GM23338 (cell line): Measurements from ENCODE around the gene MCTP2. TPM values are rescaled to one million over a fixed set of nuclear protein-coding genes. Genes with fewer than 3 reads are reported as not detected.

Source experiments
- ATAC-seq: fragments of 200-7000 bp; cut with Tn5 transposase; 3 replicates; pipeline ENCODE4 v1.9.1; 2020
- DNase-seq: peaks from one replicate; pipeline ENCODE4 v3.0.0-alpha.2; 2015; ENCODE audit warnings: low spot score
- H2AFZ ChIP-seq: fragments of 200-600 bp; sonication (generic); 2 replicates; pipeline ENCODE4 v1.8.0; 2016; ENCODE audit warnings: antibody characterized with exemption, mild to moderate bottlenecking, moderate library complexity
- H3F3A ChIP-seq: fragments of 200-600 bp; sonication (generic); replicated peaks from 2 replicates; pipeline ENCODE4 v1.8.0; 2017; ENCODE audit warnings: antibody characterized with exemption, mixed run types, low read depth
- H3K27ac ChIP-seq: fragments of 200-600 bp; sonication (generic); 2 replicates; pipeline ENCODE4 v1.6.1; 2016; ENCODE audit warnings: low read depth
- H3K27me3 ChIP-seq: fragments of 200-600 bp; sonication (generic); 2 replicates; pipeline ENCODE4 v1.8.0; 2016; ENCODE audit warnings: mild to moderate bottlenecking, mixed run types, moderate library complexity; ENCODE audit not compliant: insufficient read depth
- H3K36me3 ChIP-seq: fragments of 200-600 bp; sonication (generic); 2 replicates; pipeline ENCODE4 v1.8.0; 2016; ENCODE audit warnings: mild to moderate bottlenecking; ENCODE audit not compliant: insufficient read depth
- H3K4me1 ChIP-seq: fragments of 200-600 bp; sonication (generic); 2 replicates; pipeline ENCODE4 v1.8.0; 2016; ENCODE audit warnings: mild to moderate bottlenecking, moderate library complexity; ENCODE audit not compliant: insufficient read depth
- H3K4me2 ChIP-seq: fragments of 200-600 bp; sonication (generic); 2 replicates; pipeline ENCODE4 v1.7.1; 2017; ENCODE audit warnings: mixed run types
- H3K4me3 ChIP-seq: fragments of 200-600 bp; sonication (generic); 2 replicates; pipeline ENCODE4 v1.6.1; 2016; ENCODE audit warnings: mixed run types
- H3K79me2 ChIP-seq: fragments of 200-600 bp; sonication (generic); replicated peaks from 2 replicates; pipeline ENCODE4 v1.8.0; 2017; ENCODE audit warnings: mild to moderate bottlenecking; ENCODE audit not compliant: insufficient read depth
- H3K9me2 ChIP-seq: fragments of 200-600 bp; sonication (generic); 2 replicates; pipeline ENCODE4 v1.8.0; 2017; ENCODE audit not compliant: insufficient read depth
- H4K20me1 ChIP-seq: fragments of 200-600 bp; sonication (generic); replicated peaks from 2 replicates; pipeline ENCODE4 v1.8.0; 2017; ENCODE audit warnings: mild to moderate bottlenecking; ENCODE audit not compliant: insufficient read depth
- H3K27ac Mint-ChIP-seq: 2 replicates; pipeline ENCODE4 v1.8.0; 2020; ENCODE audit warnings: inconsistent platforms, mild to moderate bottlenecking, moderate library complexity, mixed read lengths
- H3K27me3 Mint-ChIP-seq: 3 replicates; pipeline ENCODE4 v1.8.0; 2022; ENCODE audit warnings: low read depth, mild to moderate bottlenecking, moderate library complexity, mixed read lengths, inconsistent platforms; ENCODE audit not compliant: insufficient read depth, poor library complexity
- H3K36me3 Mint-ChIP-seq: 3 replicates; pipeline ENCODE4 v1.8.0; 2021; ENCODE audit warnings: low read depth, mild to moderate bottlenecking, inconsistent platforms, moderate library complexity, mixed read lengths
- H3K4me1 Mint-ChIP-seq: 3 replicates; pipeline ENCODE4 v1.8.0; 2020; ENCODE audit warnings: mild to moderate bottlenecking, inconsistent platforms, mixed read lengths
- H3K4me3 Mint-ChIP-seq: 3 replicates; pipeline ENCODE4 v1.8.0; 2021; ENCODE audit warnings: moderate library complexity, mild to moderate bottlenecking, inconsistent platforms, mixed read lengths
- H3K9me3 Mint-ChIP-seq: 3 replicates; pipeline ENCODE4 v1.8.0; 2020; ENCODE audit warnings: moderate library complexity, mild to moderate bottlenecking, inconsistent platforms, mixed read lengths
- CTCF ChIP-seq, 2 experiments: fragments of 200-600 bp in 1 of 2; sonication (generic) in 1 of 2; conservative IDR thresholded peaks; 2 replicates each; pipeline versions ENCODE4 v1.5.1 to v1.6.1; 2016 to 2017; ENCODE audit warnings: antibody characterized with exemption in 2 of 2, low read depth in 2 of 2, mild to moderate bottlenecking in 2 of 2, moderate library complexity in 1 of 2
- JUNB ChIP-seq: IDR thresholded peaks from one replicate; pipeline ENCODE4 v1.6.1; 2016; ENCODE audit warnings: antibody characterized with exemption; ENCODE audit not compliant: unreplicated experiment
- POLR2AphosphoS5 ChIP-seq: IDR thresholded peaks from 2 replicates; pipeline ENCODE4 v1.6.1; 2016; ENCODE audit warnings: antibody characterized with exemption, low read depth
- REST ChIP-seq: IDR thresholded peaks from one replicate; pipeline ENCODE4 v1.6.1; 2018; ENCODE audit warnings: antibody characterized with exemption; ENCODE audit not compliant: unreplicated experiment
- ZNF114 ChIP-seq: fragments of 250-450 bp; sonication (Bioruptor Pico); IDR thresholded peaks from 2 replicates; pipeline ENCODE4 v1.5.0; 2020; ENCODE audit warnings: mild to moderate bottlenecking, moderate library complexity
- ZNF462 ChIP-seq: fragments of 250-450 bp; sonication (Bioruptor Pico); IDR thresholded peaks from 2 replicates; pipeline ENCODE4 v1.5.0; 2020; ENCODE audit warnings: mild to moderate bottlenecking, moderate library complexity
- polyA plus RNA-seq: library from polyadenylated mRNA; unstranded; fragments of >200 nt; fragmentation: Nextera tagmentation; extraction: Ambion mirVana; gene quantifications from 2 replicates; pipeline ENCODE4 v1.2.1, GENCODE V29; 2016
- total RNA-seq: library from RNA; depleted of rRNA; stranded (reverse); fragments of >200 nt; shearing (Covaris generic); gene quantifications from 2 replicates; pipeline ENCODE4 v1.2.3, GENCODE V29; 2014

Gene MCTP2
- total and polyA plus RNA-seq, 2 experiments from 2014 or later = 1.8 to 5.5 TPM

- H3K27ac Mint-ChIP-seq = no peak overlapping the region
- H3K36me3 Mint-ChIP-seq = no peaks in the 10 kb centered on the region
- no peak overlapping the region for H2AFZ ChIP-seq
- H3K27me3 Mint-ChIP-seq = no peaks in the 10 kb centered on the region
- H3K4me3 ChIP-seq = no peak overlapping the region
- H3K4me1 Mint-ChIP-seq = no peaks in the 10 kb centered on the region
- no peaks in the 10 kb centered on the region for H3K9me3 Mint-ChIP-seq
- H3K79me2 ChIP-seq = no peaks in the 10 kb centered on the region
- no peaks in the 10 kb centered on the region for H3K36me3 ChIP-seq
- H4K20me1 ChIP-seq = no peaks in the 10 kb centered on the region
- H3K4me1 ChIP-seq = no peaks in the 10 kb centered on the region
- no peak overlapping the region for H3K4me2 ChIP-seq
- no peak overlapping the region for H3K27ac ChIP-seq
- H3K4me3 Mint-ChIP-seq = no peak overlapping the region
- no peak for TF ChIP-seq ZNF114 (CRISPR knock-in tag)
- no peak for TF ChIP-seq REST
- no peak for TF ChIP-seq ZNF462
- TF ChIP-seq JUNB = no peak
- no peak for TF ChIP-seq POLR2AphosphoS5
- no peak for TF ChIP-seq CTCF (conservative IDR thresholded peaks at IDR 0.05; ENCODE audit: low read depth in 2 of 2)
- DNase-seq (no peak), ATAC-seq (no peak)
- H3K9me2 ChIP-seq = no peaks in the 10 kb centered on the region
- no peaks in the 10 kb centered on the region for H3K27me3 ChIP-seq
- no peaks in the 10 kb centered on the region for H3F3A ChIP-seq
Observed at GRCh38 chr15:94451466-94451865, 220.1 kb downstream of the MCTP2 start.
